Epithelial cell of proximal tubule (primary cell): ENCODE measurements around the gene BOLL. TPM values are rescaled to one million over a fixed set of nuclear protein-coding genes. Genes with fewer than 3 reads are reported as not detected.
"Not testable (repeated sequence)": the region's sequence is repeated elsewhere in the genome, so short reads cannot be mapped to it uniquely, and the experiment has no call there.

Experiments
- DNase-seq: peaks from one replicate; pipeline ENCODE4 v3.0.0-alpha.2; 2011; ENCODE audit warnings: low read depth
- H3K4me3 ChIP-seq: 2 replicates; pipeline ENCODE4 v1.5.1; 2011; ENCODE audit warnings: low read depth, mild to moderate bottlenecking, low read length
- CTCF ChIP-seq: conservative IDR thresholded peaks from 2 replicates; pipeline ENCODE4 v1.5.1; 2012; ENCODE audit warnings: low read depth, mild to moderate bottlenecking, low read length
- total RNA-seq: library from RNA; depleted of rRNA; stranded (reverse); fragments of >200 nt; gene quantifications from 2 replicates; pipeline ENCODE4 v1.2.3, GENCODE V29; 2015

BOLL gene
- total RNA-seq, 1 donor from 2014 or later, result not detected

GRCh38 chr2:197711578-197711977 lies 73.5 kb downstream of the BOLL start:
- TF ChIP-seq CTCF, result no peak
- H3K4me3 ChIP-seq, result no peak overlapping the region

DNA sequence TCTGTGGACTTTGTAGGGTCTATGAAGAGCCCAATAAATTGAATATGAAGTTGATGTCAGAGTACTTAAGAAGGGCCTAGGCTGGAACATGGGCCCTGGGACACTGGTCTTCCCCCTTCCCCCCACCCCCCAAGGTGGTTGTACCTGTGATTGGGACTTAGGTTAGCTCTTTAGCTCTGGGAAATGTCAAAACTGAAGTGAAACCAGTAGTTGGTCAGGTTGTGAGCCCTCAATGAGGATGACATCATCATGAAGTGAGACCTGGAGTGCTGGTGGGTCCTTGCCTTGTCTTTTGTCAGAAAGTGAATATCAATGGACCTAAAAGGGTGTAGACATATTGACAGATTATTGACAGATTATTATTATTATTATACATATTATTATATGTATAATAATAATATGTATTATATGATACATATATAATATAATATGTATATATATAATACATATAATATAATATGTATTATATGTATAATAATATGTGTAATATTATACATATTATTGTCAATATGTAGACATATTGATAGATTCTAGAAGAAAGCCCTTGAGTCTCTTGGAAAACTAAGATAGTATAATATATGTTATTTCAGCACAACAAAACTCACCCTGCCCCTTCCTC lies 74.6 kb downstream of the BOLL start:
- no peak for DNase-seq
- no peak overlapping the region for H3K4me3 ChIP-seq
- no peak for TF ChIP-seq CTCF

More at GRCh38 chr2:197711578-197711977, 73.5 kb downstream of the BOLL start:
- DNase-seq, result no peak

- not testable (repeated sequence) for DNase-seq, H3K4me3 ChIP-seq
These were observed 76.0 kb downstream of the BOLL start for GRCh38 chr2:197709140-197709539.

DNA sequence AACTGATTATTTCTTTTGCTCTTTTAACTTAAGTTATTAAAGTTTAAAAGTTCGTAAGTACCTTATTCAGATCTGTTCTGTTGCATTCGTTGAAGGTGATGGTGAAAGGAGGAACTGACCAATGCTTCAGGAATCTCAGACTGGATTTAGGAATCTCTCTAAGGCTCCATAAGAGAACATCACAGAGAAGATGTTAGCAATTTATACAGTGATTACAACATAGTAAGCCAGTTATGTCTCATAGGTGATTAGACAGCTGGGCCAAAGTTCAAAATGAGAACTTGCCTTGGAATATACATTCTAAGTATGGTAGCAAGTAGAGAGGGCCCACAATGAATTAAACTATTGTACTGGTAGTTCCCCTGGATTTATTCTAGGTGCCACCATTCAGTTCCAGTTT lies 76.8 kb downstream of the BOLL start:
- no peak for TF ChIP-seq CTCF
- peak overlapping the region; percentile 10 for H3K4me3 ChIP-seq
- DNase-seq, result no peak

DNA sequence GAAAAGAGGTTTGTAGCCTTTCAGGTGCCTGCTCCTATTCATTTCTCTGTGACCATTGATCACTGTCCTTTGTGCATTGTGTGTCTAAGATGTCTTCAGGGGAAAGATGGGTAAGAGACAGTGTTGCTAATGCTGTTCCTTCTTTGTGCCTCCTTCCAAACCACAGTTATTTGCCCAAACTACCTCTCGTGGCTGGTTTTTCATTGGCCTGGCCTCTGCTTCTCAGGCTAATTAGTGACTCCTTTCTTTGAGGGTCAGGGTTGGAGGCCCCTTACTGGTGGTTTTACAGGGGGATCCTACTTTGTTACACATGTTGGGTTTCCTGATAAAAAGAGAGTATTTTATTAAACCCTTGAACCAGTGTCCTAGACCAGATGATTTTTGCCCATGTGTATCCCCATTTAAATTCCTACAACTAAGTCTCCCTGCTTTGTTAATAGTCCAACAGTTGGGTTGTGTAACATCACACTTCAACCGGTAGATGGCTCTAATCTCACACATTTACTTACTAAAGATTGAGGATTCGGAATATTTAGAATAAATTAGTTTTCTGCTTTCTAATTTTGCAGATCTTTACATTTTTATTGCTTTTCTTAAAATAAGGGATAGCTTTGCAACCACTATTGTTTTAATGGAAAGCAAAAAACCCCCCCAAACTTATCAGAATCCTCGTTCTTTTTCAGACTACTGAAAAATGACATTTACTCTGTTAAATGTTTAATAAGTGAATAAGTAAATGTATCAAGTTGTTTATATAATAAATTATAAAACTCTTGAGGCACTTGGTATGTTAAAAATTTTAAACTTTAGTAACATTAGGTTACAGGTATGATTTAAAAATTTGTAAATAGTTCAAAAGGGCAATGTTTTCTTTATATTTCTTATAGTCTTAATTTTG lies 77.6 kb downstream of the BOLL start:
- DNase-seq, result no peak
- TF ChIP-seq CTCF, result peak; percentile 72
- H3K4me3 ChIP-seq, result peak overlapping the region; percentile 94

DNA sequence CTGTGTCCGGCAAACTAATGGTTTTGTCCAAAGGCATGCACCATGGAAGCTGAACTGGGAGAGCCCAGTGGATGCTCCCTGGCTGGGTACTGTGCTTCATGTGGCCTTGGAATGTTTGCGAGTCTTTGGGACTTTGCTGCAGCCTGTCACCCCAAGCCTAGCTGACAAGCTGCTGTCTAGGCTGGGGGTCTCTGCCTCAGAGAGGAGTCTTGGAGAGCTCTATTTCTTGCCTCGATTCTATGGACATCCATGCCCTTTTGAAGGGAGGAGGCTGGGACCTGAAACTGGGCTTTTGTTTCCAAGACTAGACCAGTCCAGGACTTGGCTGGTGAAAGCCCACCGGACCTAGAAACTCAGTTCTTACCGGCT lies 78.3 kb downstream of the BOLL start:
- no peak for TF ChIP-seq CTCF
- no peak for DNase-seq
- peak overlapping the region; percentile 94 for H3K4me3 ChIP-seq

DNA sequence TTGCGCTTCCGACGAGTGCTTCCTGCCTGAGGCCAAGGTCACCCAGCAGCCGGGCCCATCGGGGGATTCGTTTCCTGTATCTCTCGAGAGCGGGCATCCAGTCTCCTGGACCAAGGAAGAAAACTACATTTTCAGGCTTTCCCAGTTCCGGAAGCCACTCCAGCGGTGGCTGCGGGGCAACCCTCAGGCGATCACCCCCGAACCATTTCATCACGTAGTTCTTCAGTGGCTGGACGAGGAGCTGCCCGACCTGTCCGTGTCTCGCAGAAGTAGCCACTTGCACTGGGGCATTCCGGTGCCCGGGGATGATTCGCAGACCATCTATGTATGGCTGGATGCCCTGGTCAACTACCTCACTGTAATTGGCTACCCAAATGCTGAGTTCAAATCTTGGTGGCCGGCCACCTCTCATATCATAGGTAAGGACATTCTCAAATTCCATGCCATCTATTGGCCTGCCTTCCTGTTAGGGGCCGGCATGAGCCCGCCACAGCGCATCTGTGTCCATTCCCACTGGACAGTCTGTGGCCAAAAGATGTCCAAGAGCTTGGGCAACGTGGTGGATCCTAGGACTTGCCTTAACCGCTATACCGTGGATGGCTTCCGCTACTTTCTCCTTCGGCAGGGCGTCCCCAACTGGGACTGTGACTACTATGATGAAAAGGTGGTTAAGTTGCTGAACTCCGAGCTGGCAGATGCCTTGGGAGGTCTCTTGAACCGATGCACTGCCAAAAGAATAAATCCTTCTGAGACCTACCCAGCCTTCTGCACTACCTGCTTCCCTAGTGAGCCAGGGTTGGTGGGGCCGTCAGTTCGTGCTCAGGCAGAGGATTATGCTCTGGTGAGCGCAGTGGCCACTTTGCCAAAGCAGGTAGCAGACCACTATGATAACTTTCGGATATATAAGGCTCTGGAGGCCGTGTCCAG lies 78.9 kb downstream of the BOLL start:
- TF ChIP-seq CTCF, result no peak
- H3K4me3 ChIP-seq, result peak overlapping the region; percentile 94
- no peak for DNase-seq
